SJCRH30 (cell line): ENCODE data around the gene FXYD6. TPM values are rescaled to one million over a fixed set of nuclear protein-coding genes. Genes with fewer than 3 reads are reported as not detected.

Source experiments
- DNase-seq, 2 experiments: peaks; one replicate each; pipeline ENCODE4 v3.0.0-alpha.2; 2015 to 2020
- H3K27ac ChIP-seq: fragments of 250-450 bp; sonication (Bioruptor Pico); 2 replicates; pipeline ENCODE4 v1.5.1; 2020; ENCODE audit warnings: mild to moderate bottlenecking, moderate library complexity
- H3K27me3 ChIP-seq: fragments of 250-450 bp; sonication (Bioruptor Pico); 2 replicates; pipeline ENCODE4 v1.5.1; 2020; ENCODE audit warnings: mild to moderate bottlenecking, moderate library complexity
- H3K36me3 ChIP-seq: fragments of 250-450 bp; sonication (Bioruptor Pico); 2 replicates; pipeline ENCODE4 v1.5.1; 2020; ENCODE audit warnings: mild to moderate bottlenecking, moderate library complexity
- H3K4me1 ChIP-seq: fragments of 250-450 bp; sonication (Bioruptor Pico); 2 replicates; pipeline ENCODE4 v1.5.1; 2020; ENCODE audit warnings: mild to moderate bottlenecking, moderate library complexity
- H3K4me3 ChIP-seq: fragments of 250-450 bp; sonication (Bioruptor Pico); 2 replicates; pipeline ENCODE4 v1.5.1; 2020; ENCODE audit warnings: mild to moderate bottlenecking, moderate library complexity
- H3K9me3 ChIP-seq: fragments of 250-450 bp; sonication (Bioruptor Pico); replicated peaks from 2 replicates; pipeline ENCODE4 v1.5.1; 2020; ENCODE audit warnings: mild to moderate bottlenecking, moderate library complexity
- total RNA-seq: library from RNA; depleted of rRNA; stranded (reverse); fragments of >200 nt; shearing (Covaris generic); gene quantifications from 2 replicates; pipeline ENCODE4 v1.2.3, GENCODE V29; 2014

FXYD6 gene
- total RNA-seq, 1 experiment from 2014 or later, result 90.1 TPM

DNA sequence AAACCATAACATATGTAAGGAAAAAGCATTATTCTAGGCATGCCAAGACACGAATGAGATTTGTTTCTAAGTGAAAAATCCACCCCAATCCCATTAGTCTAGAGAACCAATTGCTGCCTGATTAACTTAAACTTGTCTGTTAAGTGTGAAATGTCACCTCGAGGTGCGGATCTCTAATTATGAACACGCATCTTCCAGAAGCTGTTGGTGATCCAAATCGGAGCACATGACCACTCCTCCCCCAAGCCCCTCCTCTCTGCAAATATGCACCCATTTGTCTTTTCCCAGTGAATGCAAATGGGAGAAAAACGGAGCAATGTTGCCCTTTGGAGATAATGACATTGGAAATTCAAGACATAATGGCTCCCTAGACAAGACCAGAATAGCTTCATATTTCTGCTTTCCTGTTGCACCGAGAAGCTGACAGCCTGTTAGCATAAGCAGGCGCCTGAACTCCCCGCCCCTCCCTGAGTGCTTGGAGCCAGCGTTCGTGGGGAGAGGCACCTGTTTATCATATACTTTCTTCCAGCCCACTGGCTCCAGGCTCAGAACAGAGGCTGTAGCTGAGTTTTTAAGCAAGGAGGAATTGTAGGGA, 6.0 kb upstream of the FXYD6 start:
- Histone ChIP-seq H3K27me3 (no peaks in the 10 kb centered on the region), H3K36me3 (no peaks in the 10 kb centered on the region), H3K4me1 (peaks cover 37% of the 10 kb centered on the region), H3K4me3 (no peak overlapping the region), H3K27ac (no peak overlapping the region), H3K9me3 (no peaks in the 10 kb centered on the region)
- DNase-seq, result peak; percentile 32 to 59

DNA sequence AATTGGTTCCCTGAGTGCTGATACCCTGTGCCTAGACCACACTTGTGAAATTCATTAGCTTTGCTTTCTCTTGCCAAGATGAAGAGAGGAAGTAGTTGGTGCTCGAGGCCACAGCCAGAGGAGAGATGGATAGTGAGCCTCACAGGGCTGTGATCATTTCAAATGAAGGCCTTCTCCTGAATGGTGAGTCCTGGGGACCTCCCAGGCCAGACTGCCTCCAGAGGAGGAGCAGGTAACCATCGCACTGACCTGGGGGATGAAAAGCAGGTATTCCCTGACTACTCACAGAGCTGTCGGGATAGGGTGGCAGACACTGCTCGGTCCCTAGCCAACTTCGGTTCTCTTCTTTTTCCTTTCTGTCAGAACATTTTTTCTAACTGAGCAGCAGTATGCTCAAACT, 4.8 kb upstream of the FXYD6 start:
- no peak for DNase-seq
- H3K9me3 ChIP-seq, result no peaks in the 10 kb centered on the region

DNA sequence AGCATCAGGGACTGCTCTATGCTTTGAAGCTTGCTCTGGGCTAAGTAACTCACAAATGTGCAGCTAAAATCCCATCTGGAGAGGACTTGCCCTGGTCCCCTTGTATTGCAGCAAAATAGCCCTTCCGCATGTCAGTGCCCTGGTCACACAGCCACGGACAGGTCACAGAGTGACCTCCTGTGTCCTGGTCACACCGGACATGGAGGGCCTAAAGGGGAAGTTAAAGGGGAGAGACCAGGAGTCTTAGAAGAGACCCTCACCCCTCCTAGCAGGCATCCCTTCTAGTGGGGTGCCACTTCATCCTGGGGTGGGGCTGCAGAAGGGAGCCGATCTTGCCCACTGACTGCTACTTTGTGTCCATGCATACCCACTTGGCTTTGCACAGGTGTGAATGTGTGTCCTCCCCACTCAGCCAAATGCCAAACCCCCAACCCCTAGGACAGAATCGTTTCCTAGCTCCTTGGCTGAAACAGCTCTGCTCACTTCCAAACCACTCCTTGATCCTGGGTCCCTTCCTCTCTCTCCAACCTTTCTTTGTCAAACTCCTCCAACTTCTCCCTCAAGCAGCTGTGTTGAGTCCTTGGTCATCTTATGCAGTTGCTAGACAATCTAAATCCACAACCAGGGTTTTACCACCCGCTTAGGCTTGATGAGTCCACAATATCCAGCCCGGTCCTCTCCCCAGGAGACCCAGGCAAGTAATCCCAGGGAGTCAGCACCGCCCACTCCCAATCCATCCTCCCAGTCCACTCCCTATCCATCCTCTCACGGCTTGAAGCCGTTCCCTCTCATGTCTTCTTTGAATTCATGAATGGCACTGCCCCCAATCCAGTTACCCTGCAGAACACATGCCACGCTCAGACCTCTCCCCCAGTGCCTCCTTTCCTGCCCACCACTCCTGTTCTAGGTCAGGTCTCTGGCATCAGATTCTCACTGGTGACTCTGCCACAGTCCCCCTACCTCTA, 3.3 kb upstream of the FXYD6 start:
- Histone ChIP-seq H3K27me3 (no peaks in the 10 kb centered on the region), H3K27ac (no peak overlapping the region), H3K4me1 (peaks cover 34% of the 10 kb centered on the region), H3K4me3 (no peak overlapping the region), H3K9me3 (no peaks in the 10 kb centered on the region), H3K36me3 (no peaks in the 10 kb centered on the region)
- no peak for DNase-seq

More for the DNA sequence above, 4.8 kb upstream of the FXYD6 start:
- no peaks in the 10 kb centered on the region for H3K27me3 ChIP-seq
- H3K4me1 ChIP-seq, result peaks cover 37% of the 10 kb centered on the region
- no peaks in the 10 kb centered on the region for H3K36me3 ChIP-seq
- H3K4me3 ChIP-seq, result no peak overlapping the region
- no peak overlapping the region for H3K27ac ChIP-seq

DNA sequence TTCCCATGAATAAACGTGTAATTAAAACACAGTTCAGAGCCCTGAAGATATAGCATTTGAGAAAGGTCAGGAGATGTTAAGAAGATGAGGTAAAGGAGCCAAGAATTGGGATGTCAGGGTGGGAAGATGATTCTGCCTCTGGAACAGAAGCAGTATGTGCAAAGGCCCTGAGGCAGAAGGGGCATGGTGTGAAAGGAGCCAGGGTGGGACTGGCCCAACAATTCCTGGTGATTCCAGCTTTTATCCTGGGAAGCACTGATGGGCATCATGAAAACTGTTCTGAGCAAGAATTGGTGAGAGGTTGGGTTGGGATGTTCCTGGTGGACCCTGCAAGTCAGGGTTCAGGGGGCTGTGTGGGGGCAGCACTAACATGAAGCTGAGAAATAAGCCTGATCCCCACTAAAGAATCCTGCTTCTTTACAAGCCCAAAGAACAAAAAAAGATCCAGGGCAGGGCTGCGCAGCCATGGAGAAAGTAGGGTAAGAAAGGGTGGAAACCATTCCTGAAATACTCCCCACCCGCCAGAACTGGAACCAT, 2.5 kb upstream of the FXYD6 start:
- H3K9me3 ChIP-seq, result no peaks in the 10 kb centered on the region
- H3K27me3 ChIP-seq, result no peaks in the 10 kb centered on the region
- DNase-seq, result no peak
- no peak overlapping the region for H3K4me3 ChIP-seq
- H3K36me3 ChIP-seq, result no peaks in the 10 kb centered on the region
- H3K27ac ChIP-seq, result peak overlapping the region; percentile 80
- peaks cover 34% of the 10 kb centered on the region for H3K4me1 ChIP-seq

DNA sequence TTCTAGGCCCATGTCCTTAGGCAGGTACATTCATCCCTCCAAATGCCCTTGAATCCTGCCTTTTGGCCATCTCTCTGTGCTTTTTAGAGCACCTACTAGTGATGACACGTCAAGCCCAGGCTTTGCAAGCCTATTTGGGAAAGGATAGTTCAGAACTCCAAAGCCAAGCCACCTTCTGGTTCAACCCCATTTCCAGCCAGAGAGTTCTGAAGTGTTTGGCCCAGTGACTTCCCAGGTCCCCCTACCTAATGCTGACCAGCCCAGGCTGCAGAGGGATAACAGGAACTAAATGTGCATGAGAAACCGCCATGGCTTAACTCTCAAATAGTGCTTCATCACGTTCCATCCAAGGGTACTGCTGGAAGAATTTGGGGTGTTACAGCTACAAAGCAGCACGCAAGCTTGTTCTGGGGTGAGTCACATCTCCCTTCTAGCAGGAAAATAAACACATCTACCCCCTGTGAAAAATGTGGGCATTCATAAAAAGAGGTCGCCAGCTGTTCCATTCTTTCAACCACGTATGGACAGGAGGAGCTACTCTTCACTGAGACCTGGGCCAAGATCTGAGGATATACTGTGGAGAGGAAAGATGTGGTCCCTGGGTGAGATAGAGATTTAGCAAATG, 2.0 kb upstream of the FXYD6 start:
- H3K4me1 ChIP-seq, result peaks cover 32% of the 10 kb centered on the region
- no peaks in the 10 kb centered on the region for H3K36me3 ChIP-seq
- no peaks in the 10 kb centered on the region for H3K27me3 ChIP-seq
- DNase-seq, result peak; percentile 73 to 86
- peak overlapping the region; percentile 80 for H3K27ac ChIP-seq
- H3K4me3 ChIP-seq, result no peak overlapping the region
- H3K9me3 ChIP-seq, result no peaks in the 10 kb centered on the region

DNA sequence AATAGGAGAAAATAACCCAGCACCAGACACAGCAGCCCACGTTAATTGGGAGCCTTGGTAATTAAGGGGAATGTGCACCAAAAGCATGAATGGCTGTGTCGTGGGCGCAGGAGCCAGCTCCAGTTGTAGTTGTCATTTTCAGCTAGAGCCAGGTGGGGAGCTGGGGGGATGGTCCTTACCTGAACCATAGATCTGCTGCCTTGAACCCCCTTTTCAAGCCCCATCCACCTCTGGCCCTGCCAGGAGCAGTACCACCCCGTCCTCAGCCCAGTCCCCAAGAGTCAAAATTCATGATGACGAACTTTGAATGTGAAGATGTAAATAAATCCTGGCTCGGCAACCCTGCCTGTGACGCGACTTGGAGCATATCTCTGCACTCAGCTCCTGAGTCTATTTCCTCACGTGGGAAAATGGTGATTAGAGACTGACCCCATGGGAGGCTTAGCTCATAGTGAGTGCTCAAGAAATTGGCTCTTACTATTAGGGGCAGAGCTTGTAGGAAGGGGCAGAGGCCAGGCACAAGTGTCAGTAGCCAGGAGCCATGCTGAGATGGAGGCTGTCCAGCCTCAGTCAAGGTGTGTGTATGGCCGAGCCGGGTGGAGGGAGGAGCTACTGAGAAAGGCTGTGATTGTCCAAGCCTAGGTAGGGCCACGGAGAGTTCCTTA, 794 bp upstream of the FXYD6 start:
- DNase-seq, result no peak
- Histone ChIP-seq H3K36me3 (no peaks in the 10 kb centered on the region), H3K9me3 (no peaks in the 10 kb centered on the region), H3K27me3 (no peaks in the 10 kb centered on the region), H3K4me1 (peaks cover 21% of the 10 kb centered on the region), H3K4me3 (peak overlapping the region; percentile 89), H3K27ac (peak overlapping the region; percentile 80)

DNA sequence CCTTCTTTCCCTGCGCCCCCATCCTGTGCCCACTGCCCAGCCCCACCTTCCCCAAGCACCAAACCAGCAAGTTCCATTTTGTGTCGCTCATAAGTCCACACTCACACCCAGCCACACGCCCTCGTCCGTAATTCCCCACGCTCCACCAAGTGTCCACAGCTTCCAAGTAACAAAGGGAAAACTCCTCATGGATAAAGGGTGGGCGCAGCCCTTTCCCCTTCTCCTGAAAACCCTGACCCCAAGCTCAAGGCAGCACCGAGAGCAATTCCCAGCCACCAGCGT, 458 bp downstream of the FXYD6 start:
- H3K27ac ChIP-seq, result peak overlapping the region; percentile 80
- H3K27me3 ChIP-seq, result no peaks in the 10 kb centered on the region
- no peaks in the 10 kb centered on the region for H3K36me3 ChIP-seq
- H3K4me1 ChIP-seq, result peaks cover 23% of the 10 kb centered on the region
- peak overlapping the region; percentile 89 for H3K4me3 ChIP-seq
- H3K9me3 ChIP-seq, result no peaks in the 10 kb centered on the region
- peak in 1 of 2 experiments; percentile 25 for DNase-seq

DNA sequence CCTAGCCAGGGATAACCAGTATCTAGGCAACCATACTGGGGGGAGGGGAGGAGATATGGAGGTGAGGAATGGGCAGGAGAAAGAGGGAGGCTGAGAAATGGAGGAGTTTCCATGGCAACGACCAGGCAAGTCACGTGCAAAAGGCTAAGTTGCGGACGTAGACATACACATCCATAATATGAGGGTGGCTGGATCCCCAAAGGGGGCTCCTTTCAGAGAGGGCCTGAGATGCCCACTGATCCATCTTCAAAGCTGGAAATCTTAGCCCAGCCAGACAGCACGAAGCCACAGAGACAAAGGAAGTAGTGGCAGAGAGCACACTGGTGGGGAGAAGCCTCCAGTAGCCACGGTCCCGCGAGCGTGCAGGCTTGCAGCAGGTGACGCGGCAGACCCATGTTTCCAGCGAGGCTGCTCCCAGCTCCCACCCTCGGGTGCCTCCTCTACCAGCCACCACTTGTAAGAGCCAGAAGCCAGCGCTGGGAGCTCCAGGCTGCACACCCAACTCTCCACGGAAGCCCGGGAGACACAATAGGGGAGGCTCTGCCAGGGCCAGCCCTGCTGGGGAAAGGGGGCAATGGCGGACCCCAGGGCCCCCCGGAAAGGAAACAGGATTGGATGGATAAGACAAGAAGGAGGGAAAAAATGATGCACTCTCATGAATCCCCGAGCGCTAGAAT, 938 bp downstream of the FXYD6 start:
- H3K27me3 ChIP-seq, result no peaks in the 10 kb centered on the region

DNA sequence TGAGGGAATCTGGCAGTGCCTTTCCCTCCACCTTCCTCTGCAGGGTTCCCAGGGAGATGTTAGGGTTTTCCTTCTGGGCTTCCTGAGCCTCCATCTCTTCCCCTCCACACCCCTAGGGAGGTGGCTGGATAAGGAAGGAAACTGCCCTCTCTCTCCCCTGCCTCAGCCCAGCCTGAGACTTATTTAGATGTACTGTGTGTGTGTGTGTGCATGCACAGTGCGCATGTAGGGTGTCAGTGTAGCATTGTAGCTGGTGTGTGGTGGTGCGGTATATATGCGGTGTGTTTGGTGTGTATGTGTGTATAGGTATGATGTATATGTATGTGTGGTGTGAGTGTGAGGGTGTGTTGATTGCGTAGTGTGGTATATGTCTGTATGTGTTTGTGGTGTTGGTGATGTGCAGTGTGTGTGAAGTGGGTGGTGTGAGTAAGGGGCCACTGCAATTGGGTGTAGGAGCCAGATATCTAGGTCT, 1.5 kb downstream of the FXYD6 start:
- no peak for DNase-seq
- Histone ChIP-seq H3K27ac (no peak overlapping the region), H3K4me1 (peaks cover 30% of the 10 kb centered on the region), H3K27me3 (no peaks in the 10 kb centered on the region), H3K4me3 (peak overlapping the region; percentile 89), H3K9me3 (no peaks in the 10 kb centered on the region), H3K36me3 (no peaks in the 10 kb centered on the region)

More for the DNA sequence above, 938 bp downstream of the FXYD6 start:
- Histone ChIP-seq H3K36me3 (no peaks in the 10 kb centered on the region), H3K27ac (peak overlapping the region; percentile 80), H3K4me1 (peaks cover 28% of the 10 kb centered on the region), H3K9me3 (no peaks in the 10 kb centered on the region), H3K4me3 (peak overlapping the region; percentile 89)
- DNase-seq, result peak in 1 of 2 experiments; percentile 34

DNA sequence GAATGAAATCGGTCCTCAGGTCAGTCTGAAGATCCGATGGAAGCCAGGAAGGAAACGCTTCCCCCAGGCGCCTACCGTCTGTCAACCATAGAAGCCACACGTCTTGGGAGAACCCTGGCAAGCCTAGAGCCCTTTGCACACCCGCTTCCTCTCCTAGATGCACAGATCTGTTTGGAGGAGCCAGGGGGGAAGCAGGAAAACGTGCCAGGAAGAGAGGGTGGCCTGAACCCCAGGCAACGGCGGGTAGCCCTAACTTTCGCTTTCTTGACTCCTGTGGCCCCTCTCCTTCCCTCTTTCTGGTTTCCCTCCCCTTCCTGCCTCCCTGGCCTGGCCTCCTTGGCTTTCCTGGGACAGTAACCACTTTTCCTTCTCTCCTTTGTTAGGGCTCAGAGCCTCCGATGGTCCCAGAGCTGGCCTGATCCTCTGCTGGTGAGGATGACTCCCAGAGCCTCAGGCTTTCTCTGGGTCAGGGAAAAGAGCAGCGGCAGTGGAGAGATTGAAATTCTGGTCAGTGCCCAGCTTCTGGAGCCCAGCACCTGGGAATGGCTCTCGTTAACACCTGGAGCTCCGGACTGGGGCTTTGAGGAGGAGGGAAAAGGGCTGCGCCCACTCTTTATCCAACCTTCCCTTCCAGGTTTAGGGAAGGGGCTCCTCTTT, 2.1 kb downstream of the FXYD6 start:
- Histone ChIP-seq H3K36me3 (no peaks in the 10 kb centered on the region), H3K27me3 (no peaks in the 10 kb centered on the region), H3K9me3 (no peaks in the 10 kb centered on the region), H3K4me1 (peaks cover 35% of the 10 kb centered on the region), H3K27ac (no peak overlapping the region), H3K4me3 (no peak overlapping the region)
- DNase-seq, result no peak

DNA sequence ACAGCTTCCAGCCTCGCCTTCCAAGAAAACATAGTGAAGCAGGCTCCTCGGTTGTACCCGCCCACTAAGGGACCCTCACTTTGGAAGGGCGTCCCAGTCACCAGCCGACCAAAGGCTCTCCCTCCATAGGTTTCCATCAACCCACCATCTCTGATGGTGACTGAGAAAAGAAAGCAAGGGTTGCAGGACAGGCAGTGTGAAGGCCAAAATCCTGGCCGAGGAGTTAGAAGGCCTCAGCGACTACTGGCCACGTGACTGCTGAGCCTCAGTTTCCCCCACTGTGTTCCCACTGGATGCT, 2.7 kb downstream of the FXYD6 start:
- no peak for DNase-seq
- Histone ChIP-seq H3K4me1 (peaks cover 35% of the 10 kb centered on the region), H3K27me3 (no peaks in the 10 kb centered on the region), H3K4me3 (no peak overlapping the region), H3K9me3 (no peaks in the 10 kb centered on the region), H3K36me3 (no peaks in the 10 kb centered on the region), H3K27ac (no peak overlapping the region)

DNA sequence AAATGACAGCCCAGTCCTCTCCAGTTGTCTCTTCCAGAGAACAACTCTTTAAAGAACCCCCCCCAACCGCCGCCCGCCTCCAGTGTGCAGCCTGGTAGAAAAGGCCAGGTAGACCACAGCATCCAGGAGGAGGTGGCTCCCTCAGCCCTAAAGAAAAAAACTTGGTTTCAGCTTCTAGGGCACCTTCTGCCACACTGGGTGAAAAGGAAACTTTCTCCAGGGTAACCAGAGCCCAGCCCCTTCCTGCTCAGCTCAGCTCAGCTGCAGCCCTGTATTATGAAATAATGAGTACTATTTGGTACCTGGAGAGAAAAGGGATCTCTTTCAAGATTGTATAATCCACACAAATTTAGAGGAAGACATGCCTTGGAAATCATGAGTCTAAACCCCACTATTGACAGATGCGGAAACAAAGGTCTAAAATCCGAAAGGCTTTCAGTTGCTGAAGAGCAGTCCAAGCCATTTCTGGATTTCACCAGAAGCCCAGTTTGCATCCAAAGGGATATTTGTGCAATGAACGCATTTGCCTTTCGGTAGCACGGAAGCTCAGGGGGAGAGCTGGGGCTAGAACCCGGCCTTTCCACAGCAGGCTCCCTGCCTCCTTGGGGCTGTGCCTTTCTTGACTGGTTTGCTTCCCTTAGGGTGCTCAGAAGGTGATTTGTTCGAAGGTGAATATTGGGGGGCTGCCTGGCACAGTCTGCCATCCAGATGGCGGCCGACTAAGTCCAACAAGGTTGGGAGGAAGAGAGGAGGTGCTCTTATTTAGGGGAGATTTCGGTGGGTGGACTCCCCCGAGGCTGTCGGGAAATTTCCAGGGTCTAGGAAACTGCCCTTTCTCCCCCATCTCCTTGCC, 3.3 kb downstream of the FXYD6 start:
- no peak overlapping the region for H3K27ac ChIP-seq
- no peak overlapping the region for H3K4me3 ChIP-seq
- H3K36me3 ChIP-seq, result no peaks in the 10 kb centered on the region
- H3K4me1 ChIP-seq, result peaks cover 37% of the 10 kb centered on the region
- H3K27me3 ChIP-seq, result no peaks in the 10 kb centered on the region
- no peaks in the 10 kb centered on the region for H3K9me3 ChIP-seq
- DNase-seq, result no peak

DNA sequence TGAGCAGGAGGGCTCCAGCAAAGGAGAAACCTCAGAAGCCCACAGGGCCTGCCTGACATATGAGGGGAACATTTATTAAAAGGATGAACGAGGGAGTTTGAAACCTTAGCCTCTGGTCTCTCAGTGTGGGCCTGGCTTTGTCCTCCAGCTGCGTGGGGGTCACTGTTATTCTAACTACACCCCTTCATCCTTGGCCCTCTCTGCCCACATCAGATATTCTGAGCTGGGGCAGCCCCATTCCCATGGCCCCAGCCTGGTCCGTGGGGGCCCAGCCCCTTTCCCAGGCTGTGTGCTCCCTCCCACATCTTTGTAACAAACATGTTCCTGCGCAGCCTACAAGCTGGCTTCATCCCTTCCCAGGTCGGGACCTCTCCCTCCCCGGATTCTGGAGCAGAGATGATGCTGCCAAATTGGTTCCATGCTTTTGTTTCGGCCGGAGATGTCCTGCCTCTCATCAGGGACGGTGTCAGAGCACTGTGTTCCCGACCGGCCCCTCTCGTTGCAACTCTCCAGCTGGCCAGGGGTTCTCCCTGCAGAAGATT, 4.0 kb downstream of the FXYD6 start:
- Histone ChIP-seq H3K4me3 (no peak overlapping the region), H3K27ac (no peak overlapping the region), H3K27me3 (no peaks in the 10 kb centered on the region), H3K4me1 (peaks cover 30% of the 10 kb centered on the region), H3K9me3 (no peaks in the 10 kb centered on the region), H3K36me3 (no peaks in the 10 kb centered on the region)
- DNase-seq, result no peak
